ENCODE data around the gene WDFY4.

Gene WDFY4

GRCh38 chr10:48710647-48711275 lies 26.1 kb downstream of the WDFY4 start:
- no peak for DNase-seq (ENCODE audit: low spot score)

GRCh38 chr10:48711830-48712229 lies 27.2 kb downstream of the WDFY4 start:
- no peak for DNase-seq (ENCODE audit: low spot score)

- DNase-seq (ENCODE audit: low spot score), result peak; percentile 34
Measured at GRCh38 chr10:48714088-48714487, 29.4 kb downstream of the WDFY4 start.

GRCh38 chr10:48716416-48716815 lies 31.7 kb downstream of the WDFY4 start:
- DNase-seq (ENCODE audit: low spot score), result no peak

GRCh38 chr10:48720611-48721010 lies 35.9 kb downstream of the WDFY4 start:
- no peak for DNase-seq (ENCODE audit: low spot score)

GRCh38 chr10:48722153-48723145 lies 37.8 kb downstream of the WDFY4 start:
- no peak for DNase-seq (ENCODE audit: low spot score)

GRCh38 chr10:48724127-48724526 lies 39.5 kb downstream of the WDFY4 start:
- DNase-seq (ENCODE audit: low spot score), result no peak

- no peak for DNase-seq (ENCODE audit: low spot score)
Measured at GRCh38 chr10:48725708-48726107, 41.0 kb downstream of the WDFY4 start.

- no peak for DNase-seq (ENCODE audit: low spot score)
Measured at GRCh38 chr10:48727866-48728265, 43.2 kb downstream of the WDFY4 start.

GRCh38 chr10:48729222-48729621 lies 44.5 kb downstream of the WDFY4 start:
- no peak for DNase-seq (ENCODE audit: low spot score)

GRCh38 chr10:48729941-48730457 lies 45.3 kb downstream of the WDFY4 start:
- DNase-seq (ENCODE audit: low spot score), result no peak

- no peak for DNase-seq (ENCODE audit: low spot score)
Measured at GRCh38 chr10:48731141-48731540, 46.5 kb downstream of the WDFY4 start.

GRCh38 chr10:48731654-48732053 lies 47.0 kb downstream of the WDFY4 start:
- no peak for DNase-seq (ENCODE audit: low spot score)

- no peak for DNase-seq (ENCODE audit: low spot score)
Measured at GRCh38 chr10:48733329-48733728, 48.7 kb downstream of the WDFY4 start.

GRCh38 chr10:48735836-48736390 lies 51.2 kb downstream of the WDFY4 start:
- DNase-seq (ENCODE audit: low spot score), result no peak

GRCh38 chr10:48736596-48736995 lies 51.9 kb downstream of the WDFY4 start:
- no peak for DNase-seq (ENCODE audit: low spot score)

GRCh38 chr10:48737886-48738285 lies 53.2 kb downstream of the WDFY4 start:
- DNase-seq (ENCODE audit: low spot score), result no peak

- DNase-seq (ENCODE audit: low spot score), result no peak
Measured at GRCh38 chr10:48739170-48739569, 54.5 kb downstream of the WDFY4 start.

GRCh38 chr10:48740015-48740707 lies 55.5 kb downstream of the WDFY4 start:
- DNase-seq (ENCODE audit: low spot score), result no peak

GRCh38 chr10:48740988-48741387 lies 56.3 kb downstream of the WDFY4 start:
- no peak for DNase-seq (ENCODE audit: low spot score)

- peak; percentile 54 for DNase-seq (ENCODE audit: low spot score)
Measured at GRCh38 chr10:48742891-48743860, 58.5 kb downstream of the WDFY4 start.

Measured in pons (tissue), 1 donor.